Measurements from ENCODE around the gene CAB39L.

DNA sequence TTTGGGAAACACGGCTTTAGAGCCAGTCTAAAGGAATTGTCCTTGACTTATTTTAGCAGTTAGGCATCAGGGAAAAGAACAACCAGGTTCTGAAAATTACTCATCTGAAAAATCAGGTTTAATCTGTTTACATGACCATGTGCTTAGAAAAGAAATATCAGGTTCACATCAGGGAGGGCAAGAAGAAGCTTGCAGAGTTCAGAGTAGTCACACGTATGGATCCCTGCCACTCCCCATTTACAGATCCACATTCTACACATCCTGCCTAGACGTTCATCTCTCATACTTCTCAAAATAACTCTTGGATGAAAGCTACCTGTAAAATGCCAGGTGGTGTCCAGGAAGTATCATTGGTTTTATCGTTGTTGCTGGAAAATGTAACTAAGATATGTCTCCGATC is 37.9 kb upstream of the CAB39L start:
- TF ChIP-seq, protein P1, sequence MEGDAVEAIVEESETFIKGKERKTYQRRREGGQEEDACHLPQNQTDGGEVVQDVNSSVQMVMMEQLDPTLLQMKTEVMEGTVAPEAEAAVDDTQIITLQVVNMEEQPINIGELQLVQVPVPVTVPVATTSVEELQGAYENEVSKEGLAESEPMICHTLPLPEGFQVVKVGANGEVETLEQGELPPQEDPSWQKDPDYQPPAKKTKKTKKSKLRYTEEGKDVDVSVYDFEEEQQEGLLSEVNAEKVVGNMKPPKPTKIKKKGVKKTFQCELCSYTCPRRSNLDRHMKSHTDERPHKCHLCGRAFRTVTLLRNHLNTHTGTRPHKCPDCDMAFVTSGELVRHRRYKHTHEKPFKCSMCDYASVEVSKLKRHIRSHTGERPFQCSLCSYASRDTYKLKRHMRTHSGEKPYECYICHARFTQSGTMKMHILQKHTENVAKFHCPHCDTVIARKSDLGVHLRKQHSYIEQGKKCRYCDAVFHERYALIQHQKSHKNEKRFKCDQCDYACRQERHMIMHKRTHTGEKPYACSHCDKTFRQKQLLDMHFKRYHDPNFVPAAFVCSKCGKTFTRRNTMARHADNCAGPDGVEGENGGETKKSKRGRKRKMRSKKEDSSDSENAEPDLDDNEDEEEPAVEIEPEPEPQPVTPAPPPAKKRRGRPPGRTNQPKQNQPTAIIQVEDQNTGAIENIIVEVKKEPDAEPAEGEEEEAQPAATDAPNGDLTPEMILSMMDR (IDR thresholded peaks at IDR 0.05), result no peak
- TF ChIP-seq POLR2A (IDR thresholded peaks at IDR 0.05), result no peak
